ENCODE data around the gene ST6GALNAC1. TPM values are rescaled to one million over a fixed set of nuclear protein-coding genes. Genes with fewer than 3 reads are reported as not detected.

Gene ST6GALNAC1
- total and polyA plus RNA-seq, 2 experiments from 2014 or later = 17.7 to 27.6 TPM

DNA sequence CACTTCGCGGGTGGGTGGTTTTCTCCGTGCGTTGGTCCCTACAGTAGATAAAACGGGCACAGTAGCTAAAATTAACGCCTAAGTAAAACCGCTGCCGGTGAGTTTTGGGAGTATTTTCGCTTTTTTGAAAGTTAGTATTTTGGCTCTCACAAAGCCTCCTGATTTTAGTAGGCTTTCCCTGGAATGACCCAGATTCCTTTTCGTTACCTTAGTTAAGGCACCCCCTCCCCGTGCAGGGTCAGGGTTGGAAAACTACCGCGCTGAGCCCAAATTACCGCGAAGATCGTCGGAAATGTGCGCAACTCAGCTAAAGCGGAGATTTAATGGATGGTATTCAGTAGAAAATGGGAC, 28.3 kb upstream of the ST6GALNAC1 start:
- Histone ChIP-seq H4K20me1 (ENCODE audit: insufficient read depth, poor library complexity, severe bottlenecking) (no peaks in the 10 kb centered on the region), H3K27me3 (no peaks in the 10 kb centered on the region), H3K4me2 (peak overlapping the region; percentile 82), H3K36me3 (replicated peaks; ENCODE audit: insufficient read depth, low read depth) (no peaks in the 10 kb centered on the region), H3K9me2 (replicated peaks; ENCODE audit: insufficient read depth) (no peaks in the 10 kb centered on the region), H3K27ac (peak overlapping the region; percentile 75), H3K4me3 (peak overlapping the region; percentile 44), H3K79me2 (no peaks in the 10 kb centered on the region), H2AFZ (peak overlapping the region; percentile 73), H3K9me3 (ENCODE audit: low read depth) (no peaks in the 10 kb centered on the region), H3K4me1 (ENCODE audit: insufficient read depth) (no peaks in the 10 kb centered on the region)
- under 1% methylated on average over 19 of the region's 19 CpGs for WGBS (ENCODE audit: low lambda C conversion rate, missing lambda C conversion rate)
- TF ChIP-seq EZH2 (IDR thresholded peaks at IDR 0.05; ENCODE audit: borderline replicate concordance) (no peak), EZH2phosphoT487 (IDR thresholded peaks at IDR 0.05; ENCODE audit: low read depth, severe bottlenecking, unreplicated experiment) (no peak)
- TF ChIP-seq, protein P1, sequence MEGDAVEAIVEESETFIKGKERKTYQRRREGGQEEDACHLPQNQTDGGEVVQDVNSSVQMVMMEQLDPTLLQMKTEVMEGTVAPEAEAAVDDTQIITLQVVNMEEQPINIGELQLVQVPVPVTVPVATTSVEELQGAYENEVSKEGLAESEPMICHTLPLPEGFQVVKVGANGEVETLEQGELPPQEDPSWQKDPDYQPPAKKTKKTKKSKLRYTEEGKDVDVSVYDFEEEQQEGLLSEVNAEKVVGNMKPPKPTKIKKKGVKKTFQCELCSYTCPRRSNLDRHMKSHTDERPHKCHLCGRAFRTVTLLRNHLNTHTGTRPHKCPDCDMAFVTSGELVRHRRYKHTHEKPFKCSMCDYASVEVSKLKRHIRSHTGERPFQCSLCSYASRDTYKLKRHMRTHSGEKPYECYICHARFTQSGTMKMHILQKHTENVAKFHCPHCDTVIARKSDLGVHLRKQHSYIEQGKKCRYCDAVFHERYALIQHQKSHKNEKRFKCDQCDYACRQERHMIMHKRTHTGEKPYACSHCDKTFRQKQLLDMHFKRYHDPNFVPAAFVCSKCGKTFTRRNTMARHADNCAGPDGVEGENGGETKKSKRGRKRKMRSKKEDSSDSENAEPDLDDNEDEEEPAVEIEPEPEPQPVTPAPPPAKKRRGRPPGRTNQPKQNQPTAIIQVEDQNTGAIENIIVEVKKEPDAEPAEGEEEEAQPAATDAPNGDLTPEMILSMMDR (IDR thresholded peaks at IDR 0.05; ENCODE audit: poor library complexity) = no peak
- no peak for DNase-seq (ENCODE audit: low spot score)

DNA sequence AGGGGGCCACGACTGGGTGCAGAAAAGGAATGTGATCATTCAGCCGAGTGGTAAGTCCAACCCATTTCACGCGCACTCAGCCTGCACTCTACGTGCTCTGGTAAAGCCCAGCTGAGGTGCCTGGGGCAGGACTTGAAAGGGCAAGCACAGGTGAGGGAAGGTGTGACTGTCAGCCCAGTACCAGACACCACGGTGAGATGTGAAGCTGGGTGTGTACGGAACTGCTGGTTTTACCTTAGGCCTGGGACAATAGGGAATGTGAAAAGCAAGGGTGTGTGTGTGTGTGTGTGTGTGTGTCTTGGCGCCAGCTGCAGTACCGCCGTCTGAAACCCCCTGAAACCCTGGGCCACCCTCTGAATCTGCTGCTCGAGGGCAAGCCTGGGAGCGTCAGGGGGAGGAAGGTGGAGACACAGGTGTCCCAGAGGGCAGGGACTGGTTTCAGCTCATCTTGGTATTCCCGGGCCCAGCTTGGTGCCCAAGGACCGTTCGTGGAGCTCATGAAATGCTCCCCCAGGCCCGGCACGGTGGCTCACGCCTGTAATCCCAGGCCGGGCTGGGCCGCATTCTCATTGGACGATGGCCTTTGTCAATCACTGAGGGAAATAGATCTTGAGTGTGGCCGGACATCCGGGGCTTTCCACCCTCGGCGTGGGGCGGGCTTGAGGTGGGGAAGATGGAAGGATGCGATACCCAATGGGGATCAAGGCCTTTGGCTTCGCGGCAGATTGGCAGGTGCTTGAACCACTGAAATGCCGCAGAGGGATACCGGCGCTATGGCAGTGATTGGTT, 27.8 kb upstream of the ST6GALNAC1 start:
- H2AFZ ChIP-seq = peak overlapping the region; percentile 53
- WGBS (ENCODE audit: low lambda C conversion rate, missing lambda C conversion rate) = 13% methylated on average over 31 of the region's 32 CpGs
- peak overlapping the region; percentile 91 for H3K27ac ChIP-seq
- H3K27me3 ChIP-seq = no peaks in the 10 kb centered on the region
- H3K79me2 ChIP-seq = no peaks in the 10 kb centered on the region
- H4K20me1 ChIP-seq (ENCODE audit: insufficient read depth, poor library complexity, severe bottlenecking) = no peaks in the 10 kb centered on the region
- H3K9me2 ChIP-seq (replicated peaks; ENCODE audit: insufficient read depth) = no peaks in the 10 kb centered on the region
- H3K4me1 ChIP-seq (ENCODE audit: insufficient read depth) = no peaks in the 10 kb centered on the region
- no peaks in the 10 kb centered on the region for H3K36me3 ChIP-seq (replicated peaks; ENCODE audit: insufficient read depth, low read depth)
- TF ChIP-seq EZH2phosphoT487 (IDR thresholded peaks at IDR 0.05; ENCODE audit: low read depth, severe bottlenecking, unreplicated experiment) (no peak), EZH2 (IDR thresholded peaks at IDR 0.05; ENCODE audit: borderline replicate concordance) (no peak)
- TF ChIP-seq, protein P1 (IDR thresholded peaks at IDR 0.05; ENCODE audit: poor library complexity) = no peak
- peak overlapping the region; percentile 71 for H3K4me2 ChIP-seq
- peak; percentile 99 for DNase-seq (ENCODE audit: low spot score)
- H3K4me3 ChIP-seq = peak overlapping the region; percentile 12
- H3K9me3 ChIP-seq (ENCODE audit: low read depth) = no peaks in the 10 kb centered on the region

DNA sequence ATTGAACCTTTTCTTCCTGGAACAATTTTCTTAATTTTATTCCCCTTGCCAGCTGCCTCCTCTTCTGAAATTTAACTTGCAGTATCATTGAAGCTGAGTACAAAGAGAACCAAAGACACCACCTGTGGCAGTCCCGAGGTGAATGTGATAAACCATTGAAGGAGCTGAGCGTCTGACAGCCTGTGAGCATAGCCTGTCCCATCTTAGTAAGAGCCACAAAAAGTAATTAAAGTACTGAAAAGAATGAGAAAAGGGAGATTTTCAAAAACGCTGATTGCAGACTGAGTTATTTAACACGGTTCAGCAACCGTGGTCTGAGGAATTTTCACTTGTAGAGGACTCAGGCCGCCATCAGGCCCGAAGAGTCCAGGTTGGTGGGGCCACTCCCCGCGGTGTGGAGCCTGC, 27.2 kb upstream of the ST6GALNAC1 start:
- Histone ChIP-seq H3K27ac (peak overlapping the region; percentile 91), H3K27me3 (no peaks in the 10 kb centered on the region), H3K4me1 (ENCODE audit: insufficient read depth) (no peaks in the 10 kb centered on the region), H3K4me2 (peak overlapping the region; percentile 71), H2AFZ (peak overlapping the region; percentile 53), H4K20me1 (ENCODE audit: insufficient read depth, poor library complexity, severe bottlenecking) (no peaks in the 10 kb centered on the region), H3K9me3 (ENCODE audit: low read depth) (no peaks in the 10 kb centered on the region), H3K79me2 (no peaks in the 10 kb centered on the region), H3K36me3 (replicated peaks; ENCODE audit: insufficient read depth, low read depth) (no peaks in the 10 kb centered on the region), H3K9me2 (replicated peaks; ENCODE audit: insufficient read depth) (no peaks in the 10 kb centered on the region), H3K4me3 (no peak overlapping the region)
- WGBS (ENCODE audit: low lambda C conversion rate, missing lambda C conversion rate) = 63% methylated on average over 9 of the region's 9 CpGs
- no peak for DNase-seq (ENCODE audit: low spot score)
- TF ChIP-seq EZH2phosphoT487 (IDR thresholded peaks at IDR 0.05; ENCODE audit: low read depth, severe bottlenecking, unreplicated experiment) = no peak
- no peak for TF ChIP-seq EZH2 (IDR thresholded peaks at IDR 0.05; ENCODE audit: borderline replicate concordance)
- TF ChIP-seq, protein P1 (IDR thresholded peaks at IDR 0.05; ENCODE audit: poor library complexity) = no peak
